Measurements from ENCODE around the gene AMBRA1.
"Not testable (repeated sequence)": the region's sequence is repeated elsewhere in the genome, so short reads cannot be mapped to it uniquely, and the experiment has no call there.

The AMBRA1 gene

GRCh38 chr11:46616551-46617133 is 22.8 kb upstream of the AMBRA1 start:
- no peak for DNase-seq

GRCh38 chr11:46615756-46616155 is 21.9 kb upstream of the AMBRA1 start:
- DNase-seq: no peak

GRCh38 chr11:46612326-46612725 is 18.5 kb upstream of the AMBRA1 start:
- DNase-seq: no peak

GRCh38 chr11:46611526-46612304 is 17.9 kb upstream of the AMBRA1 start:
- DNase-seq: no peak

GRCh38 chr11:46609386-46609785 is 15.6 kb upstream of the AMBRA1 start:
- DNase-seq: no peak

GRCh38 chr11:46607516-46607915 is 13.7 kb upstream of the AMBRA1 start:
- no peak for DNase-seq

GRCh38 chr11:46604796-46605195 is 11.0 kb upstream of the AMBRA1 start:
- no peak for DNase-seq

GRCh38 chr11:46603704-46604308 is 10.0 kb upstream of the AMBRA1 start:
- no peak for DNase-seq

- DNase-seq: no peak
Measured at GRCh38 chr11:46601129-46601528, 7.3 kb upstream of the AMBRA1 start.

GRCh38 chr11:46600194-46600960 is 6.6 kb upstream of the AMBRA1 start:
- no peak for DNase-seq

- no peak for DNase-seq
Measured at GRCh38 chr11:46599340-46600193, 5.7 kb upstream of the AMBRA1 start.

GRCh38 chr11:46597609-46598219 is 3.9 kb upstream of the AMBRA1 start:
- no peak for DNase-seq

- DNase-seq: no peak
Measured at GRCh38 chr11:46597155-46597554, 3.3 kb upstream of the AMBRA1 start.

GRCh38 chr11:46594785-46595184 is 962 bp upstream of the AMBRA1 start:
- no peak for DNase-seq

- DNase-seq: no peak
Measured at GRCh38 chr11:46594374-46594700, 514 bp upstream of the AMBRA1 start.

- no peak for DNase-seq
Measured at GRCh38 chr11:46590740-46591605, 2.9 kb downstream of the AMBRA1 start.

- no peak for DNase-seq
Measured at GRCh38 chr11:46588915-46589314, 4.9 kb downstream of the AMBRA1 start.

GRCh38 chr11:46588131-46588530 is 5.7 kb downstream of the AMBRA1 start:
- DNase-seq: no peak

GRCh38 chr11:46583513-46583912 is 10.3 kb downstream of the AMBRA1 start:
- DNase-seq: not testable (repeated sequence)

GRCh38 chr11:46582588-46582987 is 11.2 kb downstream of the AMBRA1 start:
- no peak for DNase-seq

- DNase-seq: no peak
Measured at GRCh38 chr11:46577058-46577457, 16.8 kb downstream of the AMBRA1 start.

Data from stimulated activated CD4-positive, alpha-beta T cell treated with anti-CD3 and anti-CD28 coated beads, Interleukin-15, amount 100 ng/mL, for 24 hours (primary cell).